OCI-M2 (cell line): ENCODE results near the gene NR2C2.

Source experiments
- DNase-seq: peaks from one replicate; lab custom pipeline; 2025; ENCODE audit not compliant: unreplicated experiment; lab: John Stamatoyannopoulos, UW

The NR2C2 gene

DNA sequence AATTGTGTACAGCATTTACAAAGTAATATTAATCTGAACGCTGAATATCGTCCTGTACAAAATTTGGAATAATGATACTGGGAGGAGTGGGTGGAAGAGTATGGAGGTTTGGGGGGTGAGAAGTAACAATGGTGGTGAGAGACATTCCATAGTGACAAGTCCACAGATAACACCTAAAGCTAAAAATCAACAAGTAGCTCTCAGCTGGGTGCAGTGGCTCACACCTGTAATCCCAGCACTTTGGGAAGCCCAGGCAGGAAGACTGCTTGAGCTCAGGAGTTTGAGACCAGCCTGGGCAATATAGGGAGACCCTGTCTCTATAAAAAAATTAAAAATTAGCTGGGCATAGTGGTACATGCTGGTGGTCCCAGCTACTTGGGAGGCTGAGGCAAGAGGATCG lies 112.6 kb downstream of the NR2C2 start:
- DNase-seq = no peak

DNA sequence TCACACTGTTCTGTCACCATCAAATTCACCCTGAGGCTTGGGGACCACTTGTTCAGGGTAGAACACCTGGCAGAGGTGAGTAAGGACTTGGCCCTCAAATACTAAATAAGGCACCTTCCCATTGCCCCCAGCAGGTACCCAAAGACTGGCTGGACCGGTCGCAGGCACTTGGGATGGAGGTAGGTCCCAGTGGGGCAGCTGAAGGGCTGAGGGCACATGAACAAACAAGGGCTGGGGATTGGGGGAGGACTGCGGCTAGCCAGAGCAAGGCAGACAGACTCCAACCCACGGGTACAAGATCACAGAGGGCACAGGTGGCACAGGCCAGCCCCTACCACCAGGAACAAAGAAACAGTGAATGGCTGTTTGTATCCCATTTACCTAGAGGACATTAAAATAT lies 115.9 kb downstream of the NR2C2 start:
- no peak for DNase-seq

DNA sequence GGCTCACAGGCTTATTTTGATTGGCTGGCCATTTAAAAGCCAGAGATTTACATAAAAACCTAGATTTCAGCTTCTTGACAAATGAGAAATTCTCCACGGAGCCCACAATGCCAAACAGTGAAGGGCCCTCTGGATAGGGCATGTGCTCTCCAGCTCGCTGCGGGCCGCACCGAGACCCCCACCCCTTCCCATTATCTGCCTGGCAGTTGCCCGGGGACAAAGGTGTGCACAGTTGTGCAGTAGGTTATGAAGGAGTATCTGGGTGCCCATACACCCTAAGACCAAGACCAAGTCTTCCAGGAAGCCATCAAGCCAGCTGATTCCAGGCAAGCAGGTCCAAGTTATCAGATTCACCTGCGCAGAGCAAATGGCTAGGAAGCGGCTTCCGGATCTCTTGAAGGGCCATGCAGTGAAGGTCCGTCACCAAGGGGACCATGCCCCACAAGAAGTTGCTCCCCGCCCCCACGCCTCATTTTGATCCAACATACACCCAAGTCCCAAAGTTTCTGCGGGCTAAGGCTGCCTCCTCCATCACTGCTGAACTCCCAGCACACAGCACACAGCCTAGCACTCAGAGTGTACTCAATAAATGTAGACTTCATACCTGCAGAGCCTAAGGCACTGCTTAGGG lies 116.4 kb downstream of the NR2C2 start:
- no peak for DNase-seq

DNA sequence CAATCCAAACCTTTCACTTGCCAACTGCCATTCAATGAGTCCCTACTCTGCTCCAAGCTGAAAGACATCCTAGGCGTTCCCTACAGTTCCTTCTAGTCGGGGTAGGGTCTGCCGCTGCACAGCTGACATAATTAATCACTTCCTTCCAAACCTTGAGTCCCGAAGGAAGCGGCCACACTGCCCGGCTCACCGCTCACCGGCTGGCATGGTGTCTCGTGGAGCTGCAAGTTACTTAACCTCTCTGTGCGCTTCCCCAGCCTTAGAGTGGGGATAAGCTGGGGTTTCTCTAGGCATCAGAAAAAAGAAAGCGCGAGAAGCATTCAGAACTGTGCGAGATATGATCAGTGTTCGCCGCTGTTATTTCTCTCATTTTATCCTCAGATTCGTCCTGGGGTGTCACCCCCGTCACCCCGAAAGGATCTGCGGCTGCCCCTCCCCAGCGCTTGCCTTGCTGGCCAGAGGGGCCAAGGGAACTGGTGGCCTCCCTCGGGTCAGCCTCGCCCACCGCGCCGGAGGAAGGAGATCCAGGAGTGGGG lies 117.0 kb downstream of the NR2C2 start:
- DNase-seq = no peak

DNA sequence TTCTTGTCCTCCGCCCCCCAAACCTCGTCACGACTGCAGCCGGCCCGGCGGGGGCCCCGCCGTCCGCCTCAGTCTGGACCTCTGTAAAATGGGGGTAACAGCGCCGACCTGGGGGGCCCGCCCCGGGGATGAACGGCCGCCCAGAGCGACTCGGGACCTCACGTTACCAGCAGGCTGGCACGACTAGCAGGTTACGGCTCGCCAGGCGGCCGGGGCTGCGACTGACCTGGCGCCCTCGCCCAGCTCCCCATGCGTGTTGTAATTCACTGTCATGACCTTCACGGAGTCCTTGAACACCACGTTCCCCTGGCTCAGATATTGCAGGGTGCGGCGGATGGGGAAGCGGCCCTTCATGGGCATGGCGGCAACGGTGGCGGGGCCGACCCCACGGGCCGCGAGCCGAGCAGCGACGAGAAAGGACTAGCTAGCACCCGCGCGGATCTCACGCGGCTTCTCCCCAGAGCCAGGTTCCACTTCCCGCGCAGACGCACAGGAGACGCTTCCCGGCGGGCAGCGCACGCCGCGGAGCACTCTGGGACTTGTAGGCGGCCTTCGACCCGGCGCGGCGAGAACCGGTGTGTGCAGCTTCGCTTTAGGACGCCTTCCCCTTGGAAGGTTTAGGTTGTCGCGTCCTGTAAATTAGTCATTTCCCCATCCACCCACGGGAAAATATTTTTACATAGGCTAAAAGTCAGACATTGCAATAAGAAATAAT lies 117.6 kb downstream of the NR2C2 start, which contains the start of gene MRPS25:
MRPS25 (minus strand) TSS at position 481 of the 715 bp plus-strand sequence; CDS start at position 360, 121 bp downstream.
- no peak for DNase-seq

DNA sequence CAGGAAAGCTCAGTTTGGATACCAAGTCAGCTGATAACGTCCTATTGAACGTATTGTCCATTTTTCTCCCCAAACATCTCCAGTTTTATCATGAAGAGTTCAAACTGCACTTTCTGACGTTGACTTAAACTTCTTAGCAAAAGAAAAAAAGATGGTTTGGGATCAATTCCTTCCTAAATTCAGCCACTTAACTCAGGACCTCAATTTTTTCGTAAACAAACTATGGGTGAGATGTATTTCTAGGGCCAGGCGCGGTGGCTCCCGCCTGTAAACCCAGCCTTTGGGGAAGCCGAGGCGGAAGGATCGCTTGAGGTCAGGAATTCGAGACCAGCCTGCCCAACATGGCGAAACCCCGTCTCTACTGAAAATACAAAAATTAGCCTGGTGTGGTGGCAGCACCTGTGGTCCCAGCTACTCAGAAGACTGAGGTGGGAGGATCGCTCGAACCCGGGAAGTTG lies 118.2 kb downstream of the NR2C2 start:
- DNase-seq = no peak

DNA sequence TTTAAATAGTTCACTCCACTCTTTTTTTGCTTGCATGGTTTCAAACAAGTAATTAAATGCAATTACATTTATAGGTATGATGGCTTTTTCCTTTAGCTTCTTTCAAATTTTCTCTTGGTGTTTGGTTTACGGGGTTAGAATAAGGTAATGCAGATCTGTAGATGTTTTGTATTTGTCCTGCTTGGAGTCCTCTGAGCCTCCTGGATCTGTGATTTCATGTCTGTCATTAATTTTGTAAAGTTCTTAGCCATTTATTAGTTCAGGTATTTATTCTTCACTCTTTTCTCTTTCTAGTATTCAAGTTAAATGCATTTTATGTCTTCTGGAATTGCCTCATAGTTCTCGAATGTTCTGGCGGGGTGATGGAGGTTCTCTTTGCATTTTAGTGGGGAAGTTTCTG lies 119.1 kb downstream of the NR2C2 start:
- DNase-seq = no peak

DNA sequence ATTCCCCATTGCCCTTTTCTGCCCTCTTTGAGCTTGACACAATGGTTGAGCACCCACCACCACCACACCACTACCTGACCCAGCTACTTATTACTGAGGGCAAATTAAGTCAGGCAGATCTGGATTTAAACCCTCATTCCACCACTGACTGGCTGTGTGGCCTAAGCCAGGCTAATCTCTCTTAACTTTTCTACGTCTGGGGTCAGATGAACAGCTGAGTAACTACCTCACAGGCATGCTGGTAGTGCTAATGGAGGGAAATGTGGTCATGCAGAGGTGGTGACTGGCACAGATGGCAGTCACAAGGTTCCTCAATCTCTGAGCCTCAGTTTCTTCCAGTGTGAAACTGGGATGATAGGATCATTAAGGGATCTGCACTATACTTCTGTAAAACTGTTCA lies 122.1 kb downstream of the NR2C2 start:
- DNase-seq = no peak

DNA sequence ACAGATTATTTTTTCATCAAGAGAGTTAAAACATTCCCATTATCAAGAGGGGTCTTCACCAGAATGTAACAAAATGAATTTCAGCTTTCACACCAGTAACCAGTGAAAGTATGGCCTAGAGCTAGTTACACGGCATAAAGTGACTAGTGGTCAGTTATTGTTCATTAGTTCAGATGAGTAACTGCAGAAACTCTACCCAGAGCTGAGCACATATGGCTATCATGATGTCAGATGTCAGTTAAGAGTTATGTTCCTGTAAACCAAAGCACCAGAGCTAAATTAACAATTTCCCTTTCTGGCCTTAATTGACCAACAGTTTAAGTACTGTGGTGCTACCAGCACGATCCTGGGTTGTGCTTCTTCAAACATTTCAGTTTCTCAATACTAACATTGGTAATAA lies 124.3 kb downstream of the NR2C2 start:
- DNase-seq = no peak

DNA sequence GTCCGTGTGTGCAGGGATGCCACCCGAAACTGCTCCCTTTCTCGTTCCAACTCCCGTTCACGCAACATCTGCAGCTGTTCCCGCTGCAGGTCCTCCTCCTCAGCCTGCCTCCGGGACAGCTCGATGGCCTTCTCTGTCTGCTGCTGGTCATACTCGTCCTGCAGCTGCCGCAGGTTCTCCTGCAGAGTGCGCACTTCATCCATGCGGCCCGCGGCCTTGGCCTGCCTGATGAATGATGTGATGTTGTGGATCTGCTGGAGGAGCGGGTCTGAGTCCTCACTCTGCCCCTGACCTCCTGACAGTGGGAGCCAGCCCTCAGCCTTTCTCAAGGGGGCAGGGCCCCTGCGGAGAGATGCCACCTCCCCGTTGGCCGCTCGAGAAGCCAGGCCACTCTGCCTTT lies 127.1 kb downstream of the NR2C2 start:
- DNase-seq = no peak

DNA sequence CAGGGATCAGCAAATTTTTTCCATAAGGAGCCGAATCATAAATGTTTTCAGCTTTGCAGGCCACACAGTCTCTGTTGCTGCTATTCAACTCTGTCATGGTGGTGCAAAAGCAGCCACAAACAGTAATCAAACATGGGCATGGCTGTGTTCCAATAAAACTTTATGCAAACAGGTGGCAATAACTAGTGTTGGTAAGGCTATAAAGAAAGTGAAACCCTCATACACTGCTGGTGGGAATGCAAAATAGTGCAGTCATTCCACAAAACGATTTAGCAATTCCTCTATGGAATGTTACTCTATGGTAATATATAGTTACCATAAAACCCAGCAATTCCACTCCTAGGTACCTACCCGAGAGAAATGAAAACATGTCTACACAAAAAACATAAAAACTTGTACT lies 131.7 kb downstream of the NR2C2 start:
- no peak for DNase-seq

DNA sequence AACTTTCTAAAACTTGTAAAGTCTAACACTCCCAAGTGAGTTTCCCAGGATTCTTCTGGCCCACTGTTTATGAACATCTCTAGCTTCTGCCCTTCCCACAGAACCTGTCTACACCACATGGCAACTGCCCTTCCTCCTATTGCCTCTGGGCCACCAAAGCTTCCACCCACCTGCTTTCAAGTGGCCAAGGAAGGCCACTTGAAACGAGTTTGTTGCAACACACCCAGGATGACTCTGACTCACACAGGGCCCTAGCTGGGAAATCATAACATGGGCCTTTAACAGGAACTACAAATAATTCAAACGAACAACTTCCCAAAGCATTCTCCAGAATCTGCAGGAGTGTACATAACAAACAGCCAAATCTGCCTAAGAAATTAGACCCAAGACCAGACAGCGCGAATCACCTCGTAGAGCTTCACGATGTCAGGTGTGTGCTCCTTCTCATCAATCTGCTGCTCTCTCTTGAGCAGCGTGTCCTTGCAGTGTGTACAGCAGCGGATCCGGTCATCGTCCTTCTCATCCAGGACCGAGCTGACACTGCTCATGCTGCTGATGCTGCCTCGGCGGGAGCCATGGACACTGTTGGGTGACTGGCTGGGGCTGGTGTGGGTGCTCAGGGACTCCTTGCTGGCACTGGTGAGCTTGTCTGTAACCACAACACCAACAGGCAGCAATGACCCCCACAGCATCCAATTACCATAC lies 134.7 kb downstream of the NR2C2 start:
- no peak for DNase-seq

DNA sequence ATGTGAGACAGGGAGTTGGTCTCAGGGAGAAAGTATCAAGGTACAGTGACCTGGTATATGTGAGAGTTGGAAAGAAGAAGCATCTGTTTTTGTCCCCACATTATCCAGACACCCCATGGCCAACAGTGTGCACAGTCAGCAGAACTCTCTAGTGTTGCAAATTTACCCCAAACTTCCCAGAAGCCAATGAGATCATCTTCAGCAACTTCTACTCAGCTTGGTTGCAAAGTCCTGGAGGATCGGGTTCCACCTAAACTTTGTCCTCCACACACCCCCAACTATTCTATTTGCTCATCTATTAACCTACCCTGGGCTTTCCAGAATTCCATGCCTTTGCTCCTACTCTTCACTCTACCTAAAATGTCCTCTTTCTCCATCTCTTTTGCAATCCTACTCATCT lies 135.9 kb downstream of the NR2C2 start:
- DNase-seq = no peak

DNA sequence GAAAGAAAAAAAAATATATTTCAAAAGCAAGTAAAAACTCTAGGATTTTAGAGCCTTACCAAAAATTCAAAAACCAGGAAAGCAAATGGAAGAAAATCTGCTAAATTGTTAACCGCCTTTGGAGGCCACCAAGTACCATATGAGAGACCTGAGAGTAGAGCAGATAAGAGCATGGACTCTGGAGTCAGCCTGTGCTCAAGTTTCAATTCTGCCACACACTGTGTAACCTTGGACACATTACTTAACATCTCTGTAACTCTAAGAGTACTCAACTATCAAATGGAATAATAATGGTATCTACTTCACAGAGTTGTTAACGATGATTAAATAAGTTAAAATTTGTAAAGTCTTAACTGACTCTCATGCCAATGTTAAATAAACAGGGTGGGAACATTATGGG lies 138.9 kb downstream of the NR2C2 start:
- no peak for DNase-seq

DNA sequence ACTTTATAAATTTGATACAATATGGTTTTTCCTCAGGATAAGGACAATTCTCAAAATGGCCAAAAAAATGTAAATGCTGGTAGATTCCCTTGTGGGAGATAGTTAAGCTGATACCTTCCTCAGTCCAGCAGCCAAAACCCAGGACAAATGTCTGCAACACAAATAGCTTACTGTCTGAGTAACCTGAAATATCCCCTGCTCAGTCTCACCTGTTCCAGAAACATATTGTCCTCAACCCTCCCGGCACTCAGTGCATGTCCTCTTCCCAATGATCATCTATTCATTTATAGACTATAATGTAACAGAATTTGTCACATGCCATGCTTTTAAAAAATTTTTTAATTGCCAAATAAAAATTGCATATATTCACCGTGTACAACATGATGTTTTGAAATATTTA lies 139.3 kb downstream of the NR2C2 start:
- DNase-seq = no peak

DNA sequence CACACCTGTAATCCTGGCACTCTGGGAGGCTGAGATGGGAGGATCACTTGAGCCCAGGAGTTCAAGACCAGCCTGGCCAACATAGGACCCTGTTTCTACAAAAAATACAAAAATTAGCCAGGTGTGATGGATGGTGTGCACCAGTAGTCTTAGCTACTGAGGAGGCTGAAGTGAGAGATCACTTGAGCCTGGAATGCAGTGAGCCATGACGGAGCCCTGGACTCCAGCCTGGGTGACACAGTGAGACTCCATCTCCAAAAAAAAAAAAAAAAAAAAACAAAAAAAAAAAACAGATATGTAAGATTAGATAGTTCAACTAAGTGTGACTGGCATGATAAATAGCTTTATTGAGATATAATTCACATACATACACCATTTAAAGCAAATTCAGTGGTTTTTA lies 141.8 kb downstream of the NR2C2 start:
- no peak for DNase-seq

DNA sequence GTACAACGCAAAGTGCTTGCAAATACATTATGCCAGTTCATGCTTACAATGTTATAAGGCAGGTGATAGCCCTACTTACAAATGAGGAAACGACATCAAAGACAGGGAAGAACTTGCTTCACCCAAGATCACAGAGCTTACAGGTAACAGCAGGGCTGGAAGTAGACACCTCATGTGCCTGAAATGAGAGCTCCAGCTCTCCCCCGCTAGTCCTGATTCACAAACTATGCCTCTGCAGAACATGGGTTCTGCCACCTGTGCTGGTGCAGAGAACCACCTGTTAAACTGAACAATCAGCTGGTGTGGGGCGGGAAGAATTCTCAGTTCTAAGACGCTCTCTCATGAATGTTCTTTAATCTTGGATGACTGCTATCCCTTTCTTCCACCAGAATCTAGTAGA lies 144.2 kb downstream of the NR2C2 start:
- DNase-seq = no peak

DNA sequence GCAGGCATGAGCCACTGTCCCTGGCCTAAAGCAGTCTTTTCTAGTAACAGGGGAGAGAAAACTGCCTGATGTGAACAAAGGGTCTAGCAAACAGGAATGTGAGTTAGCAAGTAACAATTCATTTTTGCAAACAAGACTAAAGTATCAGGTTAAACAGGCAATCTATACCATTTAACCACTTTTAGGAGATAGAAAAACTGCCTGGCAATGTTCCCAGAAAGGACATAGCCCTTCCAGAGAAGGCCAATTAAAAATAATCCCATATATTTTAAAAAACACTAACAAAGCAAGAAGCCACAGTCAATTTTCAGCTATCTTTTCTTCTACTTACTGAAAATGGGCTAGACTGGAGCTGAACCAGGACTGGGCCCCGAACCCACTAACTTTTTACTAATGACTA lies 145.3 kb downstream of the NR2C2 start:
- no peak for DNase-seq

DNA sequence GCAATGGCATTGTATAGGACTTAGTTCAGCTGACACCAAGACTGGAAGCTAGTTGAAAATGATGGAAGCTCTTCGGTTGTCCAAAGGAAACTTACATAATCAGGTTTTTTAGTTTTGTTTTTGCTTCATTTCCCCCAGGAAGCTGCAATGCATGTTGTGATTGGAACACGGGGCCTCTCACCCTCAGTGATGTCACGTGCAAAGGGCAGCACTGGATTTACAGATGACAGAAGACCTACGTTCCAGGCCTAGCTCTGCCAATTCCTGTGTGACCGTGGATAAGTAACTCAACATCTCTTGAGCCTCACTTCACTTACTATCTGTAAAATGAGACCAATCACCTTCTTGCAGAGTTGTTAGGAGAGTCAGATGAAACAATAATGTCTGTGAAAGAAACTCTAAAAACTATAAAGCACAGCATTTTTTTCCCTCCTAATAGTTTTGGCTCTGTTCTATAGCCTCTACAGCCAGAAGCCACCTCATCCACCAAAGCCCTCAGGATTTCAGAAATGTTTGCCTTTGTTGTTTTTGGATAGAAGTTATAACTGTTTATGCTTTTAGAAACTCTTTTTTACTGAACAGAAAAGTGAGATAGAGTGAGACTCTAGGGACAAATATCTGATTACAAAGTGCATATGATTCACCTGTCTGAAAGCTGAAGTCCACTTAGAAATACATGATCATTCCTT lies 146.9 kb downstream of the NR2C2 start:
- no peak for DNase-seq

DNA sequence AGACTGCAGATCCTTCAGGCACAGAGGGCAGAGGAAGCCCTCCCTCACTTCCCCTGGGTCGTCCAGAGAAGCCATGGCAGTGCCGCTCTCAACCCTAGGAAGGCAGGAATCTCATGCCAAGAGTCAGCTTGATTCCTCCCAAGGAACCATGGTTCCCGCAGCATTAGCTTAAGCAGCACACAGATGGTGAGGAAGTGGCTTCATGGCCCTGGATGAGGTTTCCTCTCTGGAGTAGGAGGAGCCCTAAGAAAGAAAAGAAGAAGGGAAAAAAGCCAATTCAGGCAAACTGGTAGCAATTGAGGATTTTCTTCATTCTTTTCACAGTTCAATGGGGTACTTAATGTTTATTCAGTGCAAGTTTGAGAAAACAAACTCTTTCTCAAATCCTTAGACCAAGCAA lies 148.7 kb downstream of the NR2C2 start:
- no peak for DNase-seq

DNA sequence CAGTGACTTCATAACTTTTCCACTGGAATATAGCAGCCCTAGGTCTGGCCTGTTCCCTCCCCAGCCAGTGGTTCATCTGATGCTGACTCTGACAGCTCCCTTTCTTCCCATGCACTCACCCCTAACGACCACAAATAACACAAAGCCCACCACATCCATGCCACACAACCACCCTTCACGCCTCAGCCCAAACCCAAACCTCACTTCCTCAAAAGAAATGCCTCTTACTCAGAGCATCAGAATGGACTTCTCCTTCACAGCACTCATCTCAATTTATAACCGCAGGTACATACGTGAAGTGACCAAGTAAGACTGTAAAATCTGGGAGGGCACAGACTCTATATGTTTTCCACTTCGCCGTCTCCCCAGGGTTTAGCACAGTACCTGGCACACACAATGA lies 150.5 kb downstream of the NR2C2 start:
- DNase-seq = no peak
